Suprapubic skin (tissue), 3 donors: ENCODE results near the gene SND1.

Experiments used
- POLR2A ChIP-seq, 2 donors: fragments of 450-650 bp; IDR thresholded peaks; one replicate each; pipeline ENCODE4 v1.6.1; 2017; ENCODE audit warnings: antibody characterized with exemption in 2 of 2, mild to moderate bottlenecking in 2 of 2, moderate library complexity in 2 of 2
- TF ChIP-seq, protein P1 (sequence below), 2 donors: fragments of 200-600 bp in 1 of 2; fragments of 450-650 bp in 1 of 2; sonication (generic) in 1 of 2; IDR thresholded peaks; one replicate each; pipeline ENCODE4 v1.5.1; 2016 to 2019; ENCODE audit warnings: antibody characterized with exemption in 2 of 2, mild to moderate bottlenecking in 1 of 2, moderate library complexity in 1 of 2

- TF ChIP-seq POLR2A (IDR thresholded peaks at IDR 0.05) = no peak
- TF ChIP-seq, protein P1, sequence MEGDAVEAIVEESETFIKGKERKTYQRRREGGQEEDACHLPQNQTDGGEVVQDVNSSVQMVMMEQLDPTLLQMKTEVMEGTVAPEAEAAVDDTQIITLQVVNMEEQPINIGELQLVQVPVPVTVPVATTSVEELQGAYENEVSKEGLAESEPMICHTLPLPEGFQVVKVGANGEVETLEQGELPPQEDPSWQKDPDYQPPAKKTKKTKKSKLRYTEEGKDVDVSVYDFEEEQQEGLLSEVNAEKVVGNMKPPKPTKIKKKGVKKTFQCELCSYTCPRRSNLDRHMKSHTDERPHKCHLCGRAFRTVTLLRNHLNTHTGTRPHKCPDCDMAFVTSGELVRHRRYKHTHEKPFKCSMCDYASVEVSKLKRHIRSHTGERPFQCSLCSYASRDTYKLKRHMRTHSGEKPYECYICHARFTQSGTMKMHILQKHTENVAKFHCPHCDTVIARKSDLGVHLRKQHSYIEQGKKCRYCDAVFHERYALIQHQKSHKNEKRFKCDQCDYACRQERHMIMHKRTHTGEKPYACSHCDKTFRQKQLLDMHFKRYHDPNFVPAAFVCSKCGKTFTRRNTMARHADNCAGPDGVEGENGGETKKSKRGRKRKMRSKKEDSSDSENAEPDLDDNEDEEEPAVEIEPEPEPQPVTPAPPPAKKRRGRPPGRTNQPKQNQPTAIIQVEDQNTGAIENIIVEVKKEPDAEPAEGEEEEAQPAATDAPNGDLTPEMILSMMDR (IDR thresholded peaks at IDR 0.05) = no peak
Measured at GRCh38 chr7:128000854-128001265, 348.9 kb downstream of the SND1 start.
